ENCODE measurements around the gene OSBPL9. TPM values are rescaled to one million over a fixed set of nuclear protein-coding genes. Genes with fewer than 3 reads are reported as not detected.
A peak's percentile ranks its signal among the peaks of the same experiment; 100 is the strongest.

The OSBPL9 gene
- total RNA-seq, 2 experiments from 2014 or later: 35.6 to 36.5 TPM

DNA sequence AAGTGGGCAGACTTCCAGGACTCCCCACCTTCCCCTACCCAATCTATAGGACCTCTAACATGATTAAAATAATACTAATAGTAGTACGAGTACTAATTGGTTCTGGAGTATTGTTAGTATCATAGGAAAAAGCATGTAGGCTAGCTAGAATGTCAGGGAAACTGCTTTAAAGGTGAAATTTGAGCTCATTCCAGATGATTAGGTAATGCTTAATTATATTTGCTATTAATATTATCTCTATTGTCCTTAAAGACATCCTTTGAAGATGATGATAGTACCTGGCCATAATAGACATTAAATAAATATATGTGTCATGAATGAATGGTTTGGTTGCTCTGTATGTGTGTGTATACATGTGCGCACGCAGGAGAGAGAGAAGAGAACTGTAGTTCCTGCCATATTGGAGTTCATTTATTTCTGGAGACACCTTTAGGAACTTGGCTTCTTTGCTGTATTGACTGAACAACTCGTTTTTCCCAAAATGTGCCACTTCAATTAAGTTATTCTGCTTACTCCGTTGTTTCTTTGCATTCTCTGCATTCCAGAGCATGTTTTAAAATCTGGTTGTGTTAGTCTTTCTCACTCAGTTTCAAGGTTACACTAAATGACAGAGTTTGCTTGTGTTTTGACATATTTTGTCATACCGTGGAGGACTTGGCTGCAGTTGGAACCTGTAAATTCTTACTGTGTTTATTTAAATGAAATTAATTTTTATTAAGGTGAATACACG is 117.1 kb downstream of the OSBPL9 start:
- Mint-ChIP-seq H3K4me1 (ENCODE audit: low read depth) (peaks cover 84% of the 10 kb centered on the region), H3K27me3 (no peaks in the 10 kb centered on the region), H3K27ac (no peak overlapping the region), H3K4me3 (no peak overlapping the region), H3K36me3 (ENCODE audit: low read depth) (no peaks in the 10 kb centered on the region), H3K9me3 (no peaks in the 10 kb centered on the region)
- Histone ChIP-seq H3K36me3 (ENCODE audit: insufficient read depth, low read length) (no peaks in the 10 kb centered on the region), H3K9me3 (ENCODE audit: control insufficient read depth in 1 of 2, insufficient read depth in 1 of 2, low read length in 2 of 2) (no peaks in the 10 kb centered on the region), H3K27ac (ENCODE audit: low read depth in 1 of 2, low read length in 2 of 2) (no peak overlapping the region), H3K27me3 (ENCODE audit: control insufficient read depth in 1 of 2, insufficient read depth in 2 of 2, low read length in 2 of 2) (no peaks in the 10 kb centered on the region), H3K4me1 (ENCODE audit: insufficient read depth, low read length) (peaks cover 24% of the 10 kb centered on the region), H3K4me3 (ENCODE audit: low read length) (no peak overlapping the region)
- intact Hi-C loops (cut with DNase I, micrococcal nuclease): loop anchor here in 1 of 2 experiments (5.0 kb wide), 1 partner anchor 143 kb away; the partner anchor contains the start of gene NRDC
- ATAC-seq (ENCODE audit: poor library complexity) (no peak), DNase-seq (no peak)
- ChIA-PET POLR2A (interaction anchor here (0.9 to 1.1 kb wide), 2 partner anchors 17 to 35 kb away, joined by 3 to 4 read pairs; no protein-coding TSS in a partner anchor), CTCF (no interaction called here)
- TF ChIP-seq CTCF (IDR thresholded peaks at IDR 0.05): no peak

GRCh38 chr1:51734896-51735745 is 118.2 kb downstream of the OSBPL9 start:
- DNase-seq: peak in 3 of 14 experiments; percentile 16 to 18 (median 16)
- H3K4me3 ChIP-seq (ENCODE audit: low read length): no peak overlapping the region
- H3K36me3 Mint-ChIP-seq (ENCODE audit: low read depth): no peaks in the 10 kb centered on the region
- peak overlapping the region; percentile 38 for H3K4me3 Mint-ChIP-seq
- no peaks in the 10 kb centered on the region for H3K27me3 Mint-ChIP-seq
- H3K4me1 Mint-ChIP-seq (ENCODE audit: low read depth): peaks cover 84% of the 10 kb centered on the region
- POLR2A ChIA-PET: no interaction called here
- no peak for TF ChIP-seq CTCF (IDR thresholded peaks at IDR 0.05)
- H3K27ac ChIP-seq (ENCODE audit: low read depth in 1 of 2, low read length in 2 of 2): no peak overlapping the region
- H3K9me3 ChIP-seq (ENCODE audit: control insufficient read depth in 1 of 2, insufficient read depth in 1 of 2, low read length in 2 of 2): no peaks in the 10 kb centered on the region
- H3K4me1 ChIP-seq (ENCODE audit: insufficient read depth, low read length): peaks cover 17% of the 10 kb centered on the region
- no peaks in the 10 kb centered on the region for H3K27me3 ChIP-seq (ENCODE audit: control insufficient read depth in 1 of 2, insufficient read depth in 2 of 2, low read length in 2 of 2)
- H3K9me3 Mint-ChIP-seq: no peaks in the 10 kb centered on the region
- H3K27ac Mint-ChIP-seq: peak overlapping the region; percentile 34
- no peaks in the 10 kb centered on the region for H3K36me3 ChIP-seq (ENCODE audit: insufficient read depth, low read length)
- CTCF ChIA-PET: no interaction called here
- ATAC-seq (ENCODE audit: poor library complexity): peak; percentile 60
- intact Hi-C loops (cut with DNase I, micrococcal nuclease): loop anchor here in 1 of 2 experiments (5.0 kb wide), 1 partner anchor 142 kb away; the partner anchor contains the start of gene NRDC

GRCh38 chr1:51735746-51736254 is 118.9 kb downstream of the OSBPL9 start:
- CTCF ChIA-PET: no interaction called here
- peaks cover 16% of the 10 kb centered on the region for H3K4me1 ChIP-seq (ENCODE audit: insufficient read depth, low read length)
- H3K36me3 Mint-ChIP-seq (ENCODE audit: low read depth): no peaks in the 10 kb centered on the region
- no peak for DNase-seq
- no peak overlapping the region for H3K4me3 ChIP-seq (ENCODE audit: low read length)
- ATAC-seq (ENCODE audit: poor library complexity): no peak
- POLR2A ChIA-PET: no interaction called here
- H3K27me3 Mint-ChIP-seq: no peaks in the 10 kb centered on the region
- no peaks in the 10 kb centered on the region for H3K9me3 ChIP-seq (ENCODE audit: control insufficient read depth in 1 of 2, insufficient read depth in 1 of 2, low read length in 2 of 2)
- no peak overlapping the region for H3K27ac ChIP-seq (ENCODE audit: low read depth in 1 of 2, low read length in 2 of 2)
- TF ChIP-seq CTCF (IDR thresholded peaks at IDR 0.05): no peak
- H3K4me1 Mint-ChIP-seq (ENCODE audit: low read depth): peaks cover 81% of the 10 kb centered on the region
- no peak overlapping the region for H3K4me3 Mint-ChIP-seq
- H3K36me3 ChIP-seq (ENCODE audit: insufficient read depth, low read length): no peaks in the 10 kb centered on the region
- H3K27ac Mint-ChIP-seq: peak overlapping the region; percentile 34
- no peaks in the 10 kb centered on the region for H3K9me3 Mint-ChIP-seq
- intact Hi-C loops (cut with DNase I, micrococcal nuclease): no loop called here
- H3K27me3 ChIP-seq (ENCODE audit: control insufficient read depth in 1 of 2, insufficient read depth in 2 of 2, low read length in 2 of 2): no peaks in the 10 kb centered on the region

Data from CD4-positive, alpha-beta T cell (primary cell).